ENCODE data around the gene IRAG1. TPM values are rescaled to one million over a fixed set of nuclear protein-coding genes. Genes with fewer than 3 reads are reported as not detected.

IRAG1 gene
- total RNA-seq, 1 experiment from 2014 or later = 0.30 TPM

- DNase-seq (ENCODE audit: low read depth) = no peak
- in situ Hi-C loops (cut with HindIII; ENCODE audit: low pct_unique_long_range_greater_than_20kb, low sequenced_read_pairs) = no loop called here
Observed at GRCh38 chr11:10655227-10655626, 38.3 kb downstream of the IRAG1 start.

GRCh38 chr11:10654811-10655150 is 38.8 kb downstream of the IRAG1 start:
- DNase-seq (ENCODE audit: low read depth) = no peak
- in situ Hi-C loops (cut with HindIII; ENCODE audit: low pct_unique_long_range_greater_than_20kb, low sequenced_read_pairs) = no loop called here

GRCh38 chr11:10653946-10654810 is 39.4 kb downstream of the IRAG1 start:
- in situ Hi-C loops (cut with HindIII; ENCODE audit: low pct_unique_long_range_greater_than_20kb, low sequenced_read_pairs) = no loop called here
- DNase-seq (ENCODE audit: low read depth) = no peak

GRCh38 chr11:10653261-10653660 is 40.3 kb downstream of the IRAG1 start:
- DNase-seq (ENCODE audit: low read depth) = no peak
- in situ Hi-C loops (cut with HindIII; ENCODE audit: low pct_unique_long_range_greater_than_20kb, low sequenced_read_pairs) = no loop called here

DNA sequence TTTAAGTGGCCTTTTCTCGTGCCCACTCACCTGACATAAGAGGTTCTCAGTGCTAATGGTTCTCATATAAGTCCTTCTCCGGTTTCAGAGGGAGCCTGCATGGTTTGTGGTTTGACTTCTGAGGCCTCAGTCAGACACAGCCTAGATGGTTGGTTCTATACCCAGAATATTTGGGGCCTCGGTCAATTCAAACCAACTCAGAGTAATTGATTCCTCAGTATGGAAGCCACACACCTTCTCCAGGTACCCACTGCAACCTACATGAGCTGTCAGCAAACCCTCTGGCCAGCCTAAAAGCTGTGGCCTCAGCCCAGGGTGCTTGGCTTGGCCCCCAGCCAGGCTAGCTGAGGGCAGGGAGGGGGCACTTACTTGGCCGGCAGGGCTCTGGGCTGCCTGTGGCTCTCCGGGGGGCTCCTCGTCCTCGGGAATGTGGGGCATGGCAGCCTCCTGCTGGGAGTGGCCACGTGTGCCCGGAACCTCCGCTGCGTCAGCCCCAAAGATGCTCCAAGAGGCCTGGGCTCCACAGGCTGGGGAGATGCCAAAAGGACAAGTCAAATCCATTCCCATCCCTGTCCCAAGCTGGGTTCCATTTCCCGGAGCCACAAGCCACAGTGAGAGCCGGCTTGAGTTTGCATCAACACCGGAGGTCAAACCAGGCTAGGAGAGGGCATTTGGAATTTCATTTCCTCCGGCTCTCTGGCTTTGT is 41.7 kb downstream of the IRAG1 start:
- in situ Hi-C loops (cut with HindIII; ENCODE audit: low pct_unique_long_range_greater_than_20kb, low sequenced_read_pairs) = no loop called here
- DNase-seq (ENCODE audit: low read depth) = no peak

DNA sequence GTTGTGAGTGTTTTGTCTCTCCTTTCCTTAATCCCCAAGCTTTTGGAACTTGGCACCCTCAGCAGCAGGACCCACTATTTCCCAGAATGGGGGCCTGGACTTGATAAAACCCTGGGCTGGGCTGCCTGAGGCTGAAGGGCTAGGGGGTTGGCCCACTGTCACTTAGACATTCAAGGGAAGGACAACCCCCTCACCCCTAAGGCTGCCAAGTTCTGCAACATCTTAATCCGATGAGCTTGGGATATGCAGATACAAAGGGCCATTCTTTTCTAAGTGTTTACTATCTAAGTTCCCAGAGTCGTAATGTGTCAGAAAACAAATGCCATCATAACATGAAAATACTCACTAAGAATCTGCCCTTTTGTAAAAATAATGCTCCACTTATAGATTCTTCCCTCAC is 42.9 kb downstream of the IRAG1 start:
- no peak for DNase-seq (ENCODE audit: low read depth)
- in situ Hi-C loops (cut with HindIII; ENCODE audit: low pct_unique_long_range_greater_than_20kb, low sequenced_read_pairs) = no loop called here

DNA sequence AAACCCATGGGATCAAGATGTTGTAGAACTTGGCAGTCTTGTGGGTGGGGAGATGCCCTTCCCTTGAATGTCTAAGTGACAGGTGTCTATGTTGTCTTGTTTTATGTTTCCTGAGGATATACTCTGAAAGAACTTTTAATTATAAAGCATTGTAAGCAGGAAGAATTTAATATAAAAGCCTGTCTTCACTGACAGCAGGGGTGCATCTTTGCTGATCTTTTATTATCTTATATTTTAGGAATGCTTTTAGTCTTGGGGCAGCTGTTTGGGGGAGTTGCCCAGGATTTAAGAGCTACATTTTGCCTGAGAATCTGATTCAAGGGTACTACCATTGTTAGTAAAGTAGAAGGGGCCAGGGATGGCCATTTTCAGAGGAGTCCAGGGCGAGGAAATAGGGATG is 43.4 kb downstream of the IRAG1 start:
- in situ Hi-C loops (cut with HindIII; ENCODE audit: low pct_unique_long_range_greater_than_20kb, low sequenced_read_pairs) = no loop called here
- DNase-seq (ENCODE audit: low read depth) = no peak

GRCh38 chr11:10648871-10649270 is 44.7 kb downstream of the IRAG1 start:
- DNase-seq (ENCODE audit: low read depth) = no peak

DNA sequence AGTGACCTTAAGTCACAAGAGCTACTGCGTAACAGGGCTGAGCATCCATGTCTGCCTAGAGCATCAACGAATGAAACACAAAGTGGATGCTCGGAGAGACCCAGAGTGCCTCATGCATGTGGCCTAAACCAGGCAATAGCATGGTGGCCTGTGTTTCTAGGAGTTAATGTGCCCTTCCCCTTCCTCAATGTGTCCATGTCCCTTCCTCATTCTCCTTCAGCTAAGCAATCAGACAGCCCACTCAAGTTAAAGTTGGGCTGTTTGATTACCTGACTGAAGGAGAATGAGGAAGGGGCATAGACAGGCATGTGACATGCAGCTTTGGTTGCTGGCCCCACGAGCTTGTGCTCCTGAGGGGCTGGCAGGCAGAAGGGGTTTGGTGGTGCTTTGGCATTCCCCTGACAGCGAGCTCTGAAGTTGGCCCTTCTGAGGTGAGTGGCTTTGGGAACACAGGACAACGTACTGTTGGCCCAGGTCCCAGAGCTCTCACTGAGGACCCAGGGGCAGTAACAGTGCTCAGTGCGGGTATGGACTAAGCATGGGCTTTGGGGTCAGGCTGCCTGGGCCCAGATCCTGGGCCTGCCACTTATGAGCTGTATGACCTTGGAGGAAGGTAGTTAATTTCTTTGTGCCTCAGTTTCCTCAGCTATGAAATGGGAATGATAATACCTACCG is 46.7 kb downstream of the IRAG1 start:
- in situ Hi-C loops (cut with HindIII; ENCODE audit: low pct_unique_long_range_greater_than_20kb, low sequenced_read_pairs) = no loop called here
- no peak for DNase-seq (ENCODE audit: low read depth)

More at GRCh38 chr11:10648871-10649270, 44.7 kb downstream of the IRAG1 start:
- in situ Hi-C loops (cut with HindIII; ENCODE audit: low pct_unique_long_range_greater_than_20kb, low sequenced_read_pairs) = no loop called here

DNA sequence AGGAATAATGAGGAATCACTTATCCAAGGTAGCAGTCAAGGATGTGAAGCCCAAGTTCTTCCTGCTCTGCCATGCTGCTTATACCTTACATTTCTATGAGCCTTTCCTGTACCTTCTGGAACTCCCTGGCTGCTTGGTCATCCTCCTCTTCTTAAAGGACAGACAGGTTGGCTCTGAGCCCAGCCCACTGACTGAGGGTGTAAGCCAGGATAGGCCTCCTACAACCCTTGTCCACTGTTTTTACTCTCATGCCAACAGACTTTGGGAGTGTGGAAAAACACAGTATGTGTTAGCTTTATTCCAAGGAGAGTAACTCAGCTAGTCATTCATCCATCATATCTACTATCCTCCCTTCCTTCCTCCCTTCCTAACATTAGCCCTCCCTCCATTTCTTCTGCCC is 47.5 kb downstream of the IRAG1 start:
- in situ Hi-C loops (cut with HindIII; ENCODE audit: low pct_unique_long_range_greater_than_20kb, low sequenced_read_pairs) = no loop called here
- DNase-seq (ENCODE audit: low read depth) = no peak

GRCh38 chr11:10645212-10645795 is 48.3 kb downstream of the IRAG1 start:
- no peak for DNase-seq (ENCODE audit: low read depth)
- in situ Hi-C loops (cut with HindIII; ENCODE audit: low pct_unique_long_range_greater_than_20kb, low sequenced_read_pairs) = no loop called here

Other genes with a start within 250 kb of the IRAG1 start
- gene AMPD3, start 238.5 kb downstream of the IRAG1 start, total RNA-seq (2014; rRNA removed; shearing (Covaris generic); ENCODE audit: low replicate concordance) = 3.6 and 11.1 TPM in 2 replicates
- 39.5 and 53.7 TPM in 2 replicates for gene RNF141, start 152.6 kb downstream of the IRAG1 start, total RNA-seq (2014; rRNA removed; shearing (Covaris generic); ENCODE audit: low replicate concordance)
- not detected in 2 replicates for gene LYVE1, start 125.1 kb downstream of the IRAG1 start, total RNA-seq (2014; rRNA removed; shearing (Covaris generic); ENCODE audit: low replicate concordance)
- 5.0 and 6.9 TPM in 2 replicates for gene CTR9, start 57.5 kb upstream of the IRAG1 start, total RNA-seq (2014; rRNA removed; shearing (Covaris generic); ENCODE audit: low replicate concordance)
- 393 and 414 TPM in 2 replicates for gene EIF4G2, start 115.2 kb upstream of the IRAG1 start, total RNA-seq (2014; rRNA removed; shearing (Covaris generic); ENCODE audit: low replicate concordance)
- 10.4 and 15.1 TPM in 2 replicates for gene ZBED5, start 164.3 kb upstream of the IRAG1 start, total RNA-seq (2014; rRNA removed; shearing (Covaris generic); ENCODE audit: low replicate concordance)

Data from Caki2 (cell line).